Osteoblast (primary cell): ENCODE results near the gene AMD1. TPM values are rescaled to one million over a fixed set of nuclear protein-coding genes. Genes with fewer than 3 reads are reported as not detected.

Experiments
- DNase-seq: peaks from one replicate; pipeline ENCODE4 v3.0.0; 2011; ENCODE audit warnings: low spot score, mixed read lengths; ENCODE audit not compliant: insufficient read length; ENCODE audit errors: missing footprints
- H2AFZ ChIP-seq: 2 replicates; pipeline ENCODE4 v1.6.0; 2011; ENCODE audit warnings: mild to moderate bottlenecking, low read length
- H3K27ac ChIP-seq: 2 replicates; pipeline ENCODE4 v1.5.1; 2011; ENCODE audit warnings: mild to moderate bottlenecking, low read depth, low read length, moderate library complexity
- H3K27me3 ChIP-seq: 2 replicates; pipeline ENCODE4 v1.6.0; 2012; ENCODE audit warnings: mild to moderate bottlenecking, control low read depth, inconsistent platforms, low read length, moderate library complexity; ENCODE audit not compliant: insufficient read depth
- H3K36me3 ChIP-seq: 2 replicates; pipeline ENCODE4 v1.5.1; 2011; ENCODE audit warnings: mild to moderate bottlenecking, low read length, control low read depth, moderate library complexity; ENCODE audit not compliant: insufficient read depth
- H3K4me1 ChIP-seq: 2 replicates; pipeline ENCODE4 v1.5.1; 2011; ENCODE audit warnings: mild to moderate bottlenecking, low read length, control low read depth, moderate library complexity; ENCODE audit not compliant: insufficient read depth
- H3K4me2 ChIP-seq: 2 replicates; pipeline ENCODE4 v1.6.0; 2011; ENCODE audit warnings: mild to moderate bottlenecking, low read length; ENCODE audit not compliant: insufficient read depth
- H3K4me3 ChIP-seq: fragments of 200-600 bp; sonication (generic); 3 replicates; pipeline ENCODE4 v1.5.1; 2012; ENCODE audit warnings: mild to moderate bottlenecking, low read length, inconsistent platforms; ENCODE audit not compliant: insufficient read depth
- H3K79me2 ChIP-seq: 2 replicates; pipeline ENCODE4 v1.6.0; 2012; ENCODE audit warnings: mild to moderate bottlenecking, low read length, control low read depth, inconsistent platforms; ENCODE audit not compliant: insufficient read depth
- H3K9me3 ChIP-seq: 2 replicates; pipeline ENCODE4 v1.5.1; 2011; ENCODE audit warnings: low read depth, low read length, control low read depth
- H4K20me1 ChIP-seq: 2 replicates; pipeline ENCODE4 v1.6.0; 2012; ENCODE audit warnings: mild to moderate bottlenecking, low read length, control low read depth; ENCODE audit not compliant: insufficient read depth
- CTCF ChIP-seq: IDR thresholded peaks from 2 replicates; pipeline ENCODE4 v1.5.1; 2011; ENCODE audit warnings: mild to moderate bottlenecking, low read depth, low read length, moderate library complexity; ENCODE audit errors: extremely low read depth
- total RNA-seq: library from RNA; depleted of rRNA; stranded (reverse); fragments of >200 nt; gene quantifications from 2 replicates; pipeline ENCODE4 v1.2.3, GENCODE V29; 2012

Gene AMD1
- total RNA-seq, 1 donor = 63.0 TPM

- DNase-seq = no peak
- Histone ChIP-seq H3K4me2 (no peak overlapping the region), H3K36me3 (no peaks in the 10 kb centered on the region), H2AFZ (no peak overlapping the region), H3K79me2 (no peaks in the 10 kb centered on the region), H3K27ac (no peak overlapping the region), H3K27me3 (no peaks in the 10 kb centered on the region), H3K9me3 (no peaks in the 10 kb centered on the region), H4K20me1 (no peaks in the 10 kb centered on the region), H3K4me3 (no peak overlapping the region), H3K4me1 (no peaks in the 10 kb centered on the region)
- no peak for TF ChIP-seq CTCF
Observed at GRCh38 chr6:110858562-110859214, 15.9 kb upstream of the AMD1 start.

- Histone ChIP-seq H3K36me3 (no peaks in the 10 kb centered on the region), H3K9me3 (no peaks in the 10 kb centered on the region), H3K27me3 (no peaks in the 10 kb centered on the region), H3K4me2 (no peak overlapping the region), H3K4me1 (no peaks in the 10 kb centered on the region), H3K27ac (no peak overlapping the region), H4K20me1 (no peaks in the 10 kb centered on the region), H2AFZ (peak overlapping the region; percentile 66), H3K4me3 (no peak overlapping the region), H3K79me2 (no peaks in the 10 kb centered on the region)
- no peak for TF ChIP-seq CTCF
- no peak for DNase-seq
Observed at GRCh38 chr6:110859335-110859792, 15.2 kb upstream of the AMD1 start.

- H3K36me3 ChIP-seq = no peaks in the 10 kb centered on the region
- no peak overlapping the region for H3K27ac ChIP-seq
- no peaks in the 10 kb centered on the region for H3K79me2 ChIP-seq
- H4K20me1 ChIP-seq = no peaks in the 10 kb centered on the region
- no peak for TF ChIP-seq CTCF
- H2AFZ ChIP-seq = no peak overlapping the region
- no peak overlapping the region for H3K4me2 ChIP-seq
- no peaks in the 10 kb centered on the region for H3K4me1 ChIP-seq
- no peak for DNase-seq
- H3K9me3 ChIP-seq = no peaks in the 10 kb centered on the region
- H3K27me3 ChIP-seq = no peaks in the 10 kb centered on the region
- H3K4me3 ChIP-seq = no peak overlapping the region
Observed at GRCh38 chr6:110864824-110865223, 9.8 kb upstream of the AMD1 start.

GRCh38 chr6:110874880-110875547 lies 429 bp downstream of the AMD1 start:
- DNase-seq = peak; percentile 18
- peaks cover 37% of the 10 kb centered on the region for H3K4me1 ChIP-seq
- peak overlapping the region; percentile 93 for H3K27ac ChIP-seq
- peaks cover 40% of the 10 kb centered on the region for H4K20me1 ChIP-seq
- H3K27me3 ChIP-seq = no peaks in the 10 kb centered on the region
- H3K79me2 ChIP-seq = peaks cover 52% of the 10 kb centered on the region
- H2AFZ ChIP-seq = peak overlapping the region; percentile 42
- H3K9me3 ChIP-seq = no peaks in the 10 kb centered on the region
- no peaks in the 10 kb centered on the region for H3K36me3 ChIP-seq
- H3K4me3 ChIP-seq = peak overlapping the region; percentile 90
- peak overlapping the region; percentile 93 for H3K4me2 ChIP-seq
- TF ChIP-seq CTCF = no peak
